RPMI7951 (cell line): ENCODE results near the gene PTPN18. TPM values are rescaled to one million over a fixed set of nuclear protein-coding genes. Genes with fewer than 3 reads are reported as not detected.
A peak's percentile ranks its signal among the peaks of the same experiment; 100 is the strongest.
"Not testable (repeated sequence)": the region's sequence is repeated elsewhere in the genome, so short reads cannot be mapped to it uniquely, and the experiment has no call there.

Source experiments
- DNase-seq: peaks from one replicate; pipeline ENCODE4 v3.0.0-alpha.2; 2012; ENCODE audit warnings: low read depth
- total RNA-seq: library from RNA; depleted of rRNA; stranded (reverse); fragments of >200 nt; shearing (Covaris generic); gene quantifications from 2 replicates; pipeline ENCODE4 v1.2.3, GENCODE V29; 2014; rRNA removed

PTPN18 gene, protein sequence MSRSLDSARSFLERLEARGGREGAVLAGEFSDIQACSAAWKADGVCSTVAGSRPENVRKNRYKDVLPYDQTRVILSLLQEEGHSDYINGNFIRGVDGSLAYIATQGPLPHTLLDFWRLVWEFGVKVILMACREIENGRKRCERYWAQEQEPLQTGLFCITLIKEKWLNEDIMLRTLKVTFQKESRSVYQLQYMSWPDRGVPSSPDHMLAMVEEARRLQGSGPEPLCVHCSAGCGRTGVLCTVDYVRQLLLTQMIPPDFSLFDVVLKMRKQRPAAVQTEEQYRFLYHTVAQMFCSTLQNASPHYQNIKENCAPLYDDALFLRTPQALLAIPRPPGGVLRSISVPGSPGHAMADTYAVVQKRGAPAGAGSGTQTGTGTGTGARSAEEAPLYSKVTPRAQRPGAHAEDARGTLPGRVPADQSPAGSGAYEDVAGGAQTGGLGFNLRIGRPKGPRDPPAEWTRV
- total RNA-seq, result 26.0 and 28.4 TPM in 2 replicates

DNA sequence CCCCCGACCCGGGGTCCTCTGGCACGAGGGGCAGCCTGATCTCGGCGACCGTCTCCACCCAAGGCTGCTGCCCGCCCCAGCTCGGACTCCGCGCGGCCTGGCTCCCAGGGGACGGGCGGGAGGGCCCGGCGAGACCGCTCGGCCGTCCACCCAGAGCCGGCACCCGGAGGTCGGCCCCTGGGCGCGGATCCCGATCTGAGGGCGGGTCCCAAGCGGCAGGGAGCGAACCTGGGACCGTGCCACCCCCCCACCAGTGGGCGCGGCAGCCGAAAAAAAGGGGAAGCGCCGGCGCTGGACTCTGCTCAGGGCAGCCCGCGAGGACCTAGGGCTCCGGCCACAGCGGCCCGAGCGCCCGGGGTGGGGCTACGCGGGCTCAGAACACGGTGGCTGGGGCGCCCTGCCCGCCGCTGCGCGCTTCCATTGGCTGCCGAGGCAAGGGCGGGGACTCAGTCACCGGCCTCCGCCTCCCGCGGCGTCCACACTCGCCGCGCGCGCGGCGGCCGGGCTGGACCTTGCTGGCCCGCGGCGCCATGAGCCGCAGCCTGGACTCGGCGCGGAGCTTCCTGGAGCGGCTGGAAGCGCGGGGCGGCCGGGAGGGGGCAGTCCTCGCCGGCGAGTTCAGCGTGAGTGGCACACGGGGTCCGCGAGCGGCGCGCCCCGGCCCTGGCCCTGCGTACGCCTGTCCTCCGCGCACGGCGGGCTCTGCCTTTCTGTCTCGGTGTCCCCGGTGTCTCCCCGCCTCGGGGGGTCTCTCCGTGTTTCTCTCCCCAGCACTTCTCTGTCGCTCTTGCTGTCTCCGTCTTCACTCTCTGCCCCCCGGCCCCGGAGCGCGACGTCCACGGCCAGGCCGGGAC is at the start of gene PTPN18:
Gene PTPN18 (plus strand): TSS at position 479 of the 854 bp plus-strand sequence. CDS start 52 bp downstream, at position 531.
- DNase-seq, result peak; percentile 92

DNA sequence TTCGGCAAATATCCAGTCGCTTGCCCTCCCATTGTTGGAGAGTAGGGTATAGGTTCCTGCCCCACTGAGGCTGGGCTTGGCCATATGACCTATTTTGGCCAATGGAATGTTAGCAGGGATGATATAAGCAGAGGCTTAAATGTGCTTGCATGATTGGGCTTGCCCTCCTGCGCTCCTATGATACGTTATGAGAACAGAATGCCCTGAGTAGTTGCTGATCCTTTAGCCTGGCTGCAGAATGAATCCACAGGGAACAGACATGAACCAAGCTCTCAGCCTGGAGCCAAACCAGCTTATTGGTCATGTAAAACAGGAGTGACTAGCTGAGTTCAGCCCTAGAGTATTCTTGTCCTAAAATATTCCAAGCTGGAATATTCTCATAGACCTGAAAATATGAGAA is 48.0 kb upstream of the PTPN18 start:
- DNase-seq, result no peak

DNA sequence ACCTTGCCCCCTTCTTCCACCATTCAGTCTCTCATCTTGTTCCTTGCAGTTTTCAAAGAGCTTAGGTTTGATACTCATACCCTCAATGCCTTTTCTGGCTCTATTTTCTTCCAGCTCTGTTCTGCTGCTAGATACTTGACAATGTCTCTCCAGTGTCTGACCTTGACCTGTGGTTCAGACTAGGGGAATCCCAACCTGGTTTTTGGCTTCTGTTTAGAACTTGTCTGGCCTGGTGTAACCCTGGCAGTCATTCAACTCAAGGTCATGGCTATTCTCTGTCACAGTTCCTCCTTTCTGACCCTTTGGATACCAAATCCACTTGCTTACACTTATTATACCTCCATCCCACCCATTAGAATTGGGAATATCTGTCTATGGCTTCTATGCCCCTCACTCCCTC is 45.0 kb upstream of the PTPN18 start:
- DNase-seq, result no peak

DNA sequence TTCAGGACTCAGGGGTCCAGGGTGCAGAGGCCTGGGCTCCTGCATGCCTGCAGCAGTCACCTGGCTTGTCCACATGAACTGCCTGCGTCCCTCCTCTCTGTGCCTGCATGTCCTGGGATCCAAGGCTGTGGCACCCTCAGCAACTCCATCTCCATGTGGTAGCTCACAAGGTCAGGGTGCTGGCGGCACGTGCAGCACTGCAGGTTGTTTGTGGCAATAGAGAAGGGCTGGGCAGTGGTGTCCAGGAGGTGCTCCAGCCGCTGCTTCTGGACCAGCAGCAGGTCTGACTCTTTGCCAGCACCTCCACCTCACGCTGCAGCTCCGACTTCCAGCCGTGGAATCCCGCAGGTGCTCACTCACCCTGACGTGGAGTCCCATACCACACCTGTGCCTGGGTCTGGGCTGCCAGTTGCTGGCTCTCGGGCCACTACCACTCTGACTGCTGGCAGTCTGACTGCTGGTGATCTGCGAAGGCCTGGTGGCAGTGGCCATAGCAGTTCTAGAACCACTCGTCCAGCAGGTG is 42.0 kb upstream of the PTPN18 start:
- no peak for DNase-seq

- no peak for DNase-seq
These were observed 41.5 kb upstream of the PTPN18 start for GRCh38 chr2:130314377-130314776.

- no peak for DNase-seq
These were observed 39.3 kb upstream of the PTPN18 start for GRCh38 chr2:130316596-130316995.

DNA sequence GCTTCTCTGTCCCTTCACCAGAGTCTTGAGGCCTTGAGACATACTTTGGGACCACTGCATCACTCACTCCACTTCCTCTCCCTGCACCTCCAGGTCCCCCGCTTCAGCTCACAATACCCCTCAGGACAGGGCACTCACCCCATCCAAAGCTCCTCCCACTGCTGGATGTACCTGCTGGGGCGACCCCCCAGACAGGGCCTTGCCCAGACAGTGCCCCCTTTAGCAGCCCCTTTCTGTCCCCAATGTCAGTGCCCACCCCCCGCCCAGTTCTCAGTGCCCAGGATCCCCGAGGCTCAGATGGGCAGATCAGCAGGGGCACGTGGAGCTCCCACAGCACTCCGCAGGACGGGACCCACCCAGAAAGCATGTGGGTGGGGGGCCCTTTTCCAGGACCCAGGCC is 37.0 kb upstream of the PTPN18 start:
- DNase-seq, result no peak

DNA sequence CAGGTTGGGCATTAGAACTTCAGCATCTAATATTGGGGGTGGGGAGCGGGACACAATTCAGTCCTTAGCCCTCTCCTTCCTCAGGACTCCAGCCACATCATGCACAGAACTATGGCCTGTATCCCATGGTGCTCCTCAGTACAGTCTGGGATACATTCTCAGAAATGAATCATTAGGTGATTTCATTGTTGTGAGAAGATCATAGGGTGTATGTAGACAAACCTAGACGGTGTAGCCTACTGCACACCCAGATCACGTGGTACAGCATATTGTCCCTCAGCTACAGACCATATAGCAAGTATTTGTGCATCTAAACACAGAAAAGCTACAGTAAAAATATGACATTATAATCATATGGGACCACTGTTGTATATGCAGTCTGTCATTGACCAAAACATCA is 36.3 kb upstream of the PTPN18 start:
- DNase-seq, result no peak

- peak; percentile 75 for DNase-seq
These were observed 27.9 kb upstream of the PTPN18 start for GRCh38 chr2:130327703-130328527.

DNA sequence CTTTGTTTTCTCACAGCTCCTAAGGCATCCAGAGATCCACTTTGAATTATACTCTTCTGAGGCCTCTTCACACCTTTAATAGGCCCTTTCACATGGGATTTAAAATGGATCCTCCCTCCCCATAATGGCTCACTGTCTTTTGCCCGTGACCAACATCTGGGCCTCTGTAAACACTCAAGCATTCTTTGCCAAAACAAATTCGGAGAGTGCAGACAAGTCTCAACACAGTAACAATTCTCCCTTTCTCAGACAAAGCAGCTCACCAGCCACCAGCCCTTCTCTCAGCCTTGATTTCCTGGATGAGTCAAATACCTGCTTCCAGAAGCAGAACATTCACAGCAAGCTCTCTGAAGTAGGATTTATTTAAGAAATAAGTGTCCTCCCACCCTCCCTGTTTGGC is 27.1 kb upstream of the PTPN18 start:
- DNase-seq, result no peak

GRCh38 chr2:130332271-130333073 is 23.4 kb upstream of the PTPN18 start:
- peak; percentile 76 for DNase-seq

- DNase-seq, result not testable (repeated sequence)
These were observed 22.6 kb upstream of the PTPN18 start for GRCh38 chr2:130333253-130333652.

DNA sequence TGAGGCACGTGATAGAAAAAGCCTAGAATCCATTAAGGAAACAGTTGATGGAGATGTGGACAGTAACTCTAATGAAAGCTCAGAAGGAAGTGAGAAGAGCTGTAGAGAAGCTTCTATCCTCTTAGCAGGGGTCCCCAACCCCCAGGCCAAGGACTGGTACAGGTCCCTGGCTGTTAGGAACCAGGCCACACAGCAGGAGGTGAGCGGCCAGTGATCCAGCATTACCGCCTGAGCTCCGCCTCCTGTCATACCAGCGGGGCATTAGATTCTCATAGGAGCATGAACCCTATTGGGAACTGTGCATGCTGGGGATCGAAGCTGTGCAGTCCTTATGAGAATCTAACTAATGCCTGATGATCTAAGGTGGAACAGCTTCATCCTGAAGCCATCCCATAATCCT is 21.8 kb upstream of the PTPN18 start:
- DNase-seq, result no peak

GRCh38 chr2:130335226-130335625 is 20.6 kb upstream of the PTPN18 start:
- no peak for DNase-seq

GRCh38 chr2:130336150-130336876 is 19.5 kb upstream of the PTPN18 start:
- no peak for DNase-seq

GRCh38 chr2:130336877-130337734 is 18.8 kb upstream of the PTPN18 start:
- DNase-seq, result peak; percentile 87

DNA sequence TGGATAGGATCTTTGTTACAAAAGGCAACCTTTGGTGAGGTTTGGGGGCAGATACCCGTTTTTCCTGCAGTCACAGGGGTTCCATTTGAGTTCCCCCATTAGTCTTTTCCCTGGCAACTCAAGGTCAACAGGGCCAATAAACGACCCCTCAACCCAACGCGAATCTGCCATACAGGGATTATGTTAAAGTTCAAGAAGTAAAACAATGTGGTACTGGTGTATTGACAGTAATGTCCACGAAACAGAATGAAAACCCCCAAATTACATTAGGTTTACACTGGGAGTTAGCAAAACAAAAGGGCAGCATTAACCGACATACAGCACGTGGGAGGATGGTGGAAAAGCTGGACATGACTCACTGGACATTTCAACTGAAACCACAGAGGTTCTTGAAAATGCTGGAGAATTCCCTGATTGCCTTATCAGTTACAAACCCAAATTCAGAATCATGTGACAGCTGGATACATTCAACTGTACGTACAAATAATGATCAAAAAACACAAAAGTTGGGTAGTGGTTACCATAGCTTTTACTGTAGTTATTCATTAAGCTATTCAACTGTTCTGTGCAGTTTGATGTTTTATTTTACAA is 18.0 kb upstream of the PTPN18 start:
- peak; percentile 83 for DNase-seq

DNA sequence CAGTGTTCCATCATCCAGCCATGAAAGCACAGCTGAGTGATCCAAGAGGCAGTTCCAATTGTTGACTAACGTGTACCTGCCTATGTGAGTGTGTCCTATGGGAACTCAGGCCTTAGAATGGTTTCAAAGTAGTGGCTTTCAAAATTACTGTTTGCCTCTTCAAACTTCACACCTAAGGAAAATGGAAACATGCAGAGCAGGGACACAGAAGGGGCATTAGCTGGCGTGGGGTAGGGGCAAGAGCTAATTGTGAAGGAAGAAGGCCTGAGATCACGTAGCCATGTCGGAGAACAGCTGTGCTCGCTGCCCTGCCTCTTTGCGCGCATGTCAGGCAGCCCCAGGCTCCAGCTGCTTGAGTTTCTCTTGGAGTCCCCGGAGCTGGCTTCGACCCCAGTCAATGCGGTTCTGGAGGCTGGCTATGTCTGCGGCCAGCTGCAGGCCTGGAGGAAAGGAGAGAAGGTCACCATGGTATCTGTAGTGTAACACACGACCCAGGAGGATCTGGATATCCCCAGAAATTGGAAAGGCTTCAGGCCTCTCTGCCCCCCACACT is 17.0 kb upstream of the PTPN18 start:
- no peak for DNase-seq
